GM18870 (cell line): ENCODE results near the gene NAA20.

Experiments used
- ATAC-seq: cut with Tn5 transposase; IDR thresholded peaks from one replicate; pipeline ENCODE4 v1.9.1; 2021; ENCODE audit warnings: moderate library complexity; ENCODE audit not compliant: unreplicated experiment

The NAA20 gene

GRCh38 chr20:20017001-20017843 is at the start of gene NAA20:
NAA20 (plus strand) TSS chr20:20017362; CDS start chr20:20017397, 35 bp downstream.
- ATAC-seq = peak; percentile 90

- ATAC-seq = no peak
Observed at GRCh38 chr20:19967445-19967844, 49.7 kb upstream of the NAA20 start.

GRCh38 chr20:19968028-19968427 is 49.1 kb upstream of the NAA20 start:
- ATAC-seq = no peak

GRCh38 chr20:19968466-19969073 is 48.6 kb upstream of the NAA20 start:
- no peak for ATAC-seq

GRCh38 chr20:19969106-19969505 is 48.1 kb upstream of the NAA20 start:
- ATAC-seq = no peak

GRCh38 chr20:19969507-19970255 is 47.5 kb upstream of the NAA20 start:
- no peak for ATAC-seq

GRCh38 chr20:19970256-19970765 is 46.9 kb upstream of the NAA20 start:
- ATAC-seq = no peak

- no peak for ATAC-seq
Observed at GRCh38 chr20:19971116-19971515, 46.0 kb upstream of the NAA20 start.

- no peak for ATAC-seq
Observed at GRCh38 chr20:19973961-19974629, 43.1 kb upstream of the NAA20 start.

GRCh38 chr20:19974630-19975435 is 42.3 kb upstream of the NAA20 start:
- ATAC-seq = no peak

- ATAC-seq = no peak
Observed at GRCh38 chr20:19975436-19975799, 41.7 kb upstream of the NAA20 start.

GRCh38 chr20:19975901-19976300 is 41.3 kb upstream of the NAA20 start:
- no peak for ATAC-seq

- ATAC-seq = no peak
Observed at GRCh38 chr20:19976595-19977372, 40.4 kb upstream of the NAA20 start.

- no peak for ATAC-seq
Observed at GRCh38 chr20:19977373-19977770, 39.8 kb upstream of the NAA20 start.

GRCh38 chr20:19978511-19979210 is 38.5 kb upstream of the NAA20 start:
- no peak for ATAC-seq

GRCh38 chr20:19981031-19981451 is 36.1 kb upstream of the NAA20 start:
- ATAC-seq = no peak

- no peak for ATAC-seq
Observed at GRCh38 chr20:19986419-19986818, 30.7 kb upstream of the NAA20 start.

GRCh38 chr20:19987046-19987445 is 30.1 kb upstream of the NAA20 start:
- ATAC-seq = no peak

GRCh38 chr20:19990850-19991249 is 26.3 kb upstream of the NAA20 start:
- ATAC-seq = no peak
